EL (cell line): ENCODE data around the gene MRPL4.
"Not testable (repeated sequence)": the region's sequence is repeated elsewhere in the genome, so short reads cannot be mapped to it uniquely, and the experiment has no call there.

ENCODE experiments used
- DNase-seq: peaks from one replicate; pipeline ENCODE4 v3.0.0-alpha.2; 2016

Gene MRPL4

DNA sequence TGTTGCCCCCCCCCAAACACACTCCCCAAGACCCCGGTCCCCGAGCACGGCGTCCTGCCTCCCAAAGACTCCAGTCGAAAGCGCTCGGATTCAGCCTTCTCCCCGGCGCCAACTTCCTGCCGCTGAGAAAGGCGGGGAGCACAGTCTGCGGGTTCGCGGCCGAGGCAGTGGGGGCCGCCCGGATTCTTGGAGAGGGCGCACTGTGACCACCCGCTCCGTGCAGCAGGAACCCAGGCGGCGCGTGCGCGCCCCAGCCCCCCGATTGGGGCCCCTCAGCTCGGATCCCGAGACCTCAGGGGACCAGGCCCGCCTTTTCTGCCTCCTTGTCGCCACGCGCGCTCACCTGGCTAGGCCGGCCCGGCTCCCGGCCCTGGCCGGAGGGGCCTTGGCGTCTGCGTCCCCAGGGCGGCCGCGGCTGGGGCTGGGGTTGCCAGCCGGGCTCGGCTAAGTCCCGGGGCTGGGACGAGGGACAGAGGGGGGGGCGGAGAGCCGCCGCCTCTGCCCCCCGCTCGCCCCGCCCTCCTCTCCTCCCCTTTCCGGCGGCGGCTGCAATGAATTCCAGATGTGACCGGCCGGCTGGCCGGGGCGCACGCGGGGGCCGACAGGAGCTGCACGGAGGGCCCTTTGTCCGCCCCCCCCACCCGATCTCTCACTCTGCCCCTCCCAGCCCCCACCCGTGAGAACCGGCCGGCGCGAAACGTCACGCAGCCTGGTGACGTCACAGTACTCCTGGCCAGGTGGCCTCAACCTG, 21.0 kb upstream of the MRPL4 start, which contains the start of gene S1PR2:
Gene S1PR2 (minus strand): TSS at position 471 of the 751 bp plus-strand sequence. CDS start 6,426 bp downstream, outside the sequence.
- DNase-seq = peak; percentile 75

DNA sequence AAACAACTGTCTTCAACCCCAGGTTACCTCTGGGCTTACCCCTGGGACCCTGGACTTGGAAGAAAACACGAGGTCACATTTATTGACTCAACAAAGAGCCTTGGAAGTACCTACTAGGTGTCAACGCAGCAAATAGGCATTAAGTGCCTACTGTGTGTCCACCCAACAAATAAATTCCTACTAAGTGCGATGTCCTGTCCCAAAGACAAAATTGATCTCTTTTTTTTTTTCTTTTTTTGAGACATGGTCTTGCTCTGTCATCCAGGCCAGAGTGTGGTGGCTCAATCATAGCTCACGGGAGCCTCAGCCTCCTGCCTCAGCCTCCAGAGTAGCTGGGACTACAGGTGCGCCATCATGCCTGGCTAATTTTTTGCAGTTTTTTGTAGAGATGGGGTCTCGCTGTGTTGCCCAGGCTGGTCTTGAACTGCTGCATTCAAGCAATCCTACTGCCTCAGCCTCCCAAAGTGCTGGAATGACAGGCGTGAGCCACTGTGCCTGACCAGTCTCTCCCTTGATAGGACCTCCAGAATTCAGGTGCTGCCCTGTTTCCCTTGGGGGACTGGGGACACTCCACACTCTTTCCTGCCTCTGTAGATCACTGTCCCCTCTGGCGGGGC, 20.3 kb upstream of the MRPL4 start:
- no peak for DNase-seq

DNA sequence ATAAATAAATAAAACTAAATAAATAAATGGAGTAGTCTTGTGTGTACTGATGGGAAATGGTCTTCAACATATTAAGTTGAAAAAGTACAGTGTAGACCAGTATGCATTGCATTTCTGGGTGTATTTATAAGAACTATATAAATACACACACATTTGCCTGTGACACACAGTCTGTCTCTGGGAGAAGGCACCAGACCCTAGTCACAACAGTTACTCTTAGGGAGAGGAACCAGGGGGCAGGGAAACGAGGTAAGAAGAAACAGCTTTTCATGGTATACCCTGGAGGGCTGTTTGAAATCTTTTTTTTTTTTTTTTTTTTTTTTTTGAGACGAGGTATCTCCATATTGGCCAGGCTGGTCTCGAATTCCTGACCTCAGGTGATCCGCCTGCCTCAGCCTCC, 18.1 kb upstream of the MRPL4 start:
- no peak for DNase-seq

DNA sequence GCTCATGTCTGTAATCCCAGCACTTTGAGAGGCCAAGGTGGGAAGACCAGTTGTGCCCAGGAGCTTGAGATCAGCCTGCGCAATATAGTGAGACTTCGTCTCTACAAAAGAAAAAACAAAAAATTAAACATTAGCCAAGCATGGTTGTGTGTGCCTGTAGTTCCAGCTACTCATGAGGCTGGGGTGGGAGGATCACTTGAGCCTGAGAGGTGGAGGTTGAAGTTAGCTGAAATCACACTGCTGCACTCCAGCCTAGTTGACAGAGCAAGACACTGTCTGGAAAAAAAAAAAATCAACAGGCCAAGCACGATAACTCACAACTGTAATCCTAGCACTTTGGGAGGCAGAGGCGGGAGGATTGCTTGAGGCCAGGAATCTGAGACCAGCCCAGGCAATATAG, 17.0 kb upstream of the MRPL4 start:
- DNase-seq = no peak

DNA sequence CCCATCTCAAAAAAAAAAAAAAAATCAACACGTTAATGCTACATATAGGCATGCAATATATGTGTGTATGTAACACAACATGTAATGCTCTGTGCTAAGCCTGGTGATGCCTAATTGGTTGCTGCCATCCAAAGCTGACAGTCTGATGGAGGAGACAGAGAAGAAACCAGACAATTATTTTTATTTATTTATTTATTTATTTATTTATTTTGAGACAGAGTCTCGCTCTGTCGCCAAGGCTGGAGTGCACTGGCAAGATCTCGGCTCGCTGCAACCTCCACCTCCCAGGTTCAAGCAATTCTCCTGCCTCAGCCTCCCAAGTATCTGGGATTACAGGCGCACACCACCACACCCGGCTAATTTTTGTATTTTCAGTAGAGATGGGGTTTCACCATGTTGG, 16.6 kb upstream of the MRPL4 start:
- DNase-seq = not testable (repeated sequence)

DNA sequence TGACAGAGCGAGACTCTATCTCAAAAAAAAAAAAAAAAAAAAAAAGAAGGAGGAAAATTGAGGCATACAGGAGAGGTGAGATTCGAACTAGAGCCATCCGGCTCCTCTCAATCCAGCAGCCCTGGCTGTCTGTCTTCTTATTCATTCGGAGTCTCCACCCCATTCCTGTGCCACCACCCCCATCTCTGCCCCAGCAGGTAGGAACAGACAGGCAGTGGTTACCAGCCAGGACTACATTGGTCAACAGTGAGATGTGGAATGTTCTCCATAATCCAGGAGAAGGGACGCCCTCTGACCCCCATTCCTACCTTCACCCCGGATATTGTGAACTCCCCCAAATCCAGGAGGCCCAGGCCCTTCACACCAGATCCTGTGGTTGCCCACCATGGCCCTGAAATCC, 14.3 kb upstream of the MRPL4 start:
- DNase-seq = no peak

DNA sequence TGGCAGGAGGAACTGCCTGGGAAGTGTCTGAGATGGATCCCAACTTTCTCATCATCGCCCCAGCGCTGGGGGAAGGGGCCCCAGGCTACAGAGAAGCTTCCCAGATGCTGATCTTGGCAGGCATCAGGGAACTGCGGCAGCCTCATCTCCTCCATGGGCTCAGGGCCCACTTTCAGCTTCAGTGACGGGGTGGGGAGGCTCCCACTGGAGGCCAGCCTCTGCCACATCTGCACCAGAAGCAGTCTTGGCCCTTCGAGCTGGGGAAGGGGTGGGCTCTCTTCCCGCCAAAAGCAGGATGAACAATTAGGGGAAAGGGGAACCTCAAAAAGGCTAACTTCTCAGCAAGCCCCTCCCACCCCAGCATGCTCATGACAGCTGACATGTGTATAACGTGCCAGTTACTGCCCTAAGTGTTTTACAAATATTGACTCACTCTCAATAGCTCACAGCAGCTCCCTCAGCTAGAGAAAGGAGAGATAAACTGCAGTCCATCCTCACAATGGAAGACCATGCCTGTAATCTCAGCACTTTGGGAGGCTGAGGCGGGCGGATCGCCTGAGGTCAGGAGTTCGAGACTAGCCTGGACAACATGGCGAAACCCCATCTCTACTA, 13.7 kb upstream of the MRPL4 start:
- DNase-seq = peak; percentile 31

DNA sequence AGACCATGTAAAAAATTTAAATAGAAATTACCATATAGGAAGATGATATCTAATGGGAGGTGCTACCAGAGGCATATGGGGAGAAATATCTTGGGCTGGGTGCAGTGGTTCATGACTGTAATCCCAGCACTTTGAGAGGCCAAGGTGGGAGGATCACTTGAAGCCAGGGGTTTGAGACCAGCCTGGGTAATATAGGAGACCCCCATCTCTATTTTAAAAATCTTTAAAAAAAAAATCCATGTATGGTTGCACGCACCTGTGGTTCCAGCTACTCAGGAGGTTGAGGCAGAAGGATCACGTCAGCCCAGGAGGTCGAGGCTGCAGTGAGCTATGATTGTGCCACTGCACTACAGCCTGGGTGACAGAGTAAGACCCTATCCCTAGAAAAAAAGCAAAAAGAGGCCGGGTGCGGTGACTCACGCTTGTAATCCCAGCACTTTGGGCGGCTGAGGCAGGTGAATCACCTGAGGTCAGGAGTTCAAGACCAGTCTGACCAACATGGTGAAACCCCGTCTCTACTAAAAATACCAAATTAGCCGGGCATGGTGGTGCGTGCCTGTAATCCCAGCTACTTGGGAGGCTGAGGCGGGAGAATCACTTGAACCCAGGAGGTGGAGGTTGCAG, 10.1 kb upstream of the MRPL4 start:
- not testable (repeated sequence) for DNase-seq

DNA sequence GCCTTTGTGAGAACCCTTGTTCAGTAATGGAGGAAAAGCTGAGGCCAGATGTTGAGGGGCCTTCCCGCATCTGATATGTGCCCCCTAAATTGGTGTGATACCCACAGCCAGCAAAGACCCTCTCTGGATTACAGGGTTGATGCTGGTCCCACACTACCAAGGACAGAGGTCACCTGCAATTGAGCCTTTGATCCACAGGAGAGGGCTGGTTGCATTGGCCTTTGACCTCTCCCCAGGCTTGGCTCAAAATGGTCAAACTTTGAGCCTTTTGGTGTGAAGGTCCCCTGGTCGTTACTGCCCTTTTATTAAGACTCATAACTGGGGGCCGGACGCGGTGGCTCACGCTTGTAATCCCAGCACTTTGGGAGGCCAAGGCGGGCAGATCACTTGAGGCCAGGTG, 8.4 kb upstream of the MRPL4 start:
- DNase-seq = no peak

DNA sequence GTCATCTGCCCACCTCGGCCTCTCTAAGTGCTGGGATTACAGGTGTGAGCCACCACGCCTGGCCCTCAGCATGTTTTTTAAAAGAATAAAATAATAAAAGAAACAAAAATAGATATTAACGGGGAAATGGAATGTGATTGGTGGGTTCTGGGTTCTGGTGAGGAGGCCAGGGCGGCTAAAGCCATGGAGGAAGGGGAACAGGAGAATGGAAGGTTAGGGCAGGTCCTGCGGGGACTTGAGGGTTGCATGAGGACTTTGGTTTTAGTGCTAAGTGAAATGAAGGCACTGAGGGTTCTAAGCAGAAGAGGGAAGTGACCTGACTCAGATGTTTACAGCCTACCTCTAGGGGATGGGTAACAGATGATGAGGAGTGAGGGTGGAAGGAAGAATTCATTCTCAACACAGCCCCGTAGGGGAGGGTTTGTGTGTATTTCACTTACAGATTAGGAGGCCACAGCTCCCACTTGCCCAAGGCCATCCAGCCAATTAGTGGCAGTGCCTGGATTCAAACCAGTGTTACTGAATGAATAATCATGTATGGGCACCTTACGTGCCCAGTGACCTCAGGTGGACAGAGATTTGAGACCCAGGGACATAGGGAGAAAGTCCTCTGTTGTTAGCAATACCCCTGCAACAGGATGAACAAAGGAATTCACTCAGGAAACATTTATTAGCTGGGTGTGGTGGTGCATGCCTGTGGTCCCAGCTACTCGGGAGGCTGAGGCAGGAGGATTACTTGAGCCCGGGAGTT, 6.7 kb upstream of the MRPL4 start:
- DNase-seq = no peak

DNA sequence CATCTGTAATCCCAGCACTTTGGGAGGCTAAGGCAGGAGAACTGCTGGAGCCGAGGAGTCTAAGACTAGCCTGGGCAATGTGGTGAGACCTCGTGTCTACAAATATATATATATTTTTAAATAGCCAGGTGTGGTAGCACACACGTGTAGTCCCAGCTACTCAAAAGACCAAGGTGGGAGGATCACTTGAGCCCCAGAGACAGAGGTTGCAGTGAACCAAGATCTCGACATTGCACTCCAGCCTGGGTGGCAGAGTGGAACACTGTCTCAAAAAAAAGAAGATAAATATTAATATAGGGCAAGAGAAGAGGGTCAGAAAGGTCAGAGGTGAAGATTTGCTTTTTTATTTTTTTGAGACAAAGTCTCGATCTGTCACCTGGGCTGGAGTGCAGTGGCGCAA, 5.5 kb upstream of the MRPL4 start:
- no peak for DNase-seq

DNA sequence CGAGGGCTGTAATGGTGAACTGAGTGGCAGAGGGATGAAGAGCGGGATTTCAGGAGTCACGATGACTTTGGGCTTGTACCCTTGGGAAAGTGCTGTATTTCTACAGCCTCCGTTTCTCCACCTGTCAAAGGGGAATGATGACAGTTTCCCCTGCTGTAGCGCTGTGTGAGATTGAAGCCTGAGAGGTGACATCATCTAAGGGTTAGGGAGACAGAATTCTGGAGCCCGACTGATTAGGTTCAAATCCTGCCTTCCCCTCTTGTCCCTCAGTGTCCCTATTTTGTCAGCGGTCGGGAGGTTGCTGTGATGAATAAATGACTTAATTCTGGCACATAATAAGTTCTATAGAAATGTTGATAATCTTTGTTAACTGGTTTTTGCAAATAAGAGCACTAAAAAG, 693 bp downstream of the MRPL4 start:
- no peak for DNase-seq

DNA sequence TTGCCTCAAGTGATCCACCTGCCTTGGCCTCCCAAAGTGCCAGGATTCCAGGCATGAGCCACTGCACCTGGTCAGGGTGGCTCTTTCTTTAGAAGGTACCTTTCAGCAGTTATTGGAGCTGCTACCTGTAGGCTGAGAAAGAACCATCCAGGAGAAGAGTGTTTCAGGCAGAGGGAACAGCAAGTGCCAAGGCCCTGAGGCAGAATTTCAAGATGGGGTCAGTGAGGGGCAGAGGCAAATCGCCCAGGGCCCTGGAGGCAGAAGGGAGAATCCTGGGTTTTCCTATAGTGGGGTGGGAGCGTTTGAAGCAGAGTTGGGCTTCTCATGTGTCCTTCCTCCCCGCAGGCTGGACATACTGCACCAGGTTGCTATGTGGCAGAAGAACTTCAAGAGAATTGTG, 2.2 kb downstream of the MRPL4 start:
- DNase-seq = no peak

DNA sequence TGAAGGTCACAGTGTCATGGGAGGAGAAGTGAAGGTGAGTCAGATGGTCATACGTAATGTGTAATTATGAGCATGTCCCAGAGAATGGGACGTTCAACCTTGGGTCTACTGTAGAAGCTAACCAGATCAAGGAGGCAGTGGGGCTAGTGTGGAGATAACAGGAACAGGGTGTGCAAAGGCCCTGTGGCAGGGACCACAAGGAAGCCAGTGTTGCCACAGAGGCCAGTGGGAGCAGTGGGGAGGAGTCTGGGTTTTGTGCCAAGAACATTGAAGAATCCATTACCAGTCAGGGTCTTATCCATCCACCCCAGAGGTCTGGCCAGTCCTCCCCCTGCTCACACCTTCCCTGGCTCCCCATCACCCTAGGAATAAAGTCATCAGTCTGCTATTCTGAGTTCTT, 3.3 kb downstream of the MRPL4 start:
- DNase-seq = no peak

DNA sequence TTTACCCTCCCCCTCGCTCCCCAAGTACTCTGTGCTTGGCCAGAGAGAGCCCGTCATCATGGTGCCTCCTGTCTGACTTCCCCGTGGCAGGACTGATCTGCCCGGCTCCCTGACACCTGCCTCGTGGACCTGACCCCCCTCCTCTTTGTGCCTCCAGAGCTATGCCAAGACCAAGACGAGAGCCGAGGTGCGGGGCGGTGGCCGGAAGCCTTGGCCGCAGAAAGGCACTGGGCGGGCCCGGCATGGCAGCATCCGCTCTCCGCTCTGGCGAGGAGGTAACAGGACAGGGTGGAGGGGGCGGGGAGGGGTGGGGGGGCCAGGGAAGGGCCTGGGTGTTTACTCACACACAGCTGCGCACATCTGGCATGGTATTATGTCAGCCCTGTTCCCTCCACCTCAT, 4.5 kb downstream of the MRPL4 start:
- no peak for DNase-seq

DNA sequence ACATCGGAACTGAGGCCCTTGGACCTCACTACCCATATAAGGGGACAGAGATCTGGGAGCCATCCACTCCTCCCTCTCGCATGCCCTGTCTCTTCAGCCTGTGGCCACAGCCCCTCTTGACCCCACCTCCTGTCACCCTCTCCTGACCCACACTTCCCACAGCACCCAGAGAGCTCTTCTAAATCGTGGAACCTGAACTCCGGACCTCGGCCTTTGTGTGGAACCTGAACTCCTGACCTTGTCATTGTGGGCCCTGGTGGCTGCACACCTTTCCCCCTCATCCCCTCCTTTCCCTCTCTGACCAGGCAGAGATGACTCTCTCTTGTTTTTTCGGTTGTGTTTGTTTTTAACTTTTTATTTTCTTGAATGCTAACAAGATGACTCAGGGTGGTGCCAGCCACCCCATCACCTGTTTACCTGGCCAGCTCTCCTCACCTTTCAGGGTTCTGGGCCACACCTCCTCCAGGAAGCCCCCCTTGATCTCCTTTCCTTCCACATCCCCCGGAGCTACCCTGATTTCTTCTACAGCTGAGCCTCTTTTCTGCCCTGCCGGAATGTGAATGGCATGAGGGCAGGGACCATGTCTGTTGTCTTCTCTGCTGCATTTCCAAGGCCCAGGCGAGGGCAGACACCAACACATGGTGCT, 5.1 kb downstream of the MRPL4 start:
- DNase-seq = no peak

DNA sequence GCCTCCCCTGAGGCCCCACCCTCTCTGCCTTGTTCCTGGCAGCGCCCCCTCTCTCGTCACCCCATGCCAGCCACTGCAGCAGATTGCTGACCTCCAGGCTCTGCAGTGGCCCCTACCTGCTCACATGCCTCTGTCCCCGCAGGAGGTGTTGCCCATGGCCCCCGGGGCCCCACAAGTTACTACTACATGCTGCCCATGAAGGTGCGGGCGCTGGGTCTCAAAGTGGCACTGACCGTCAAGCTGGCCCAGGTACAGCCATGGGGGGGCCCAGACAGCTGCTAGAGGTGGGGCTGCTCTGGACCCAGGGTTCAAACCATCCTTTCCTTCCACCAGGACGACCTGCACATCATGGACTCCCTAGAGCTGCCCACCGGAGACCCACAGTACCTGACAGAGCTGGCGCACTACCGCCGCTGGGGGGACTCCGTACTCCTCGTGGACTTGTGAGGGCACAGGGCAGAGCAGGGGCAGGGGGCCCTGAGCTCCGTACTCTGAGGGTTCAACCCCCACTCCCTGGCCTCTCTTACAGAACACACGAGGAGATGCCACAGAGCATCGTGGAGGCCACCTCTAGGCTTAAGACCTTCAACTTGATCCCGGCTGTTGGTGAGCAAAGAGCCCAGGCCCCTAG, 6.2 kb downstream of the MRPL4 start:
- DNase-seq = no peak

DNA sequence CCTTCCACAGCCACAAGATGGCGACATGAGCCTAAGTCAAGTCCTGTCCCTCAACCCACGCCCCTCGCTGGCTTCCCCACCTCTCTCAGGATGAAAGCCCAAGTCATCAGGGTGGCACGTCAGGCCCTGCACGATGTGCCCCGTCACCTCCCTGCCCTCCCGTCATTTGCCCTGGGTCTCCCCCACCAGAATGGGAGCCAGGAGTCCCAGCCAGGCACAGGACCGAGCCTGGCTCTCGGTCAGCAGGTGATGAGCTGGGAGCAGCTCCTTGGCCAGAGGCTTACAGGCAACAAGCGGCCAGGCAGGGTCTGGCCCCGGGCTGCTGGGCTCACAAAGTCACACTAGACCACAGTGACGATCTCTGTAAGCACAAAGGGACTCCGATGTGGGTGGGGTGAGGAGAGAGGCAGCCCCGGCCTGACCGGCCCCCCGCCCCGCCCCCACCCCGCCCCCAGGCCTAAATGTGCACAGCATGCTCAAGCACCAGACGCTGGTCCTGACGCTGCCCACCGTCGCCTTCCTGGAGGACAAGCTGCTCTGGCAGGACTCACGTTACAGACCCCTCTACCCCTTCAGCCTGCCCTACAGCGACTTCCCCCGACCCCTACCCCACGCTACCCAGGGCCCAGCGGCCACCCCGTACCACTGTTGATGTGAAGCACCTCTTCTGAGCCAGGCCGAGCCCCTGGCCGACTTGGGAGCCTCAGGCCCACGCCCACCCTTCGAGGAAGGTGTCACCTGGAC, 7.3 kb downstream of the MRPL4 start:
- peak; percentile 84 for DNase-seq

DNA sequence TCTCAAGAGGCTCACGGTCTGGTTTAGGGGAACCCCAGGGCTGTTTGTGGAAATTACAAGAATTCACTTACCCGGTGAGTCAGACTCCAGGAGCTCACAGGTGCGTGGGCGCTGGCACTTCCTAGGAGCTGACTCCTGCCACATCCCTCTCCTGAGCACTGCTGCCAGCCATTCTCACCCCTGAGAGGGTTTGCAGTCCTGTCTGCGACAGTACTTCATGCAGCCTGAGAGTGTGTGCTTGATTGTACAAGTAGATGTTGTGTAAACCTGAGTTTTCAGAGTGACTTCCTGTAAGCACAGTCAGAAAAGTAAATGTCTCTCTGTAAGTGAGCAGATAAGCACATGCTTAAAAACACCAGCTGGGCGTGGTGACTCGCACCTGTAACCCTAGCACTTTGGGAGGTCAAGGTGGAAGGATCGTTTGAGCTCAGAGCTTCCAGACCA, 8.1 kb downstream of the MRPL4 start:
- DNase-seq = no peak

DNA sequence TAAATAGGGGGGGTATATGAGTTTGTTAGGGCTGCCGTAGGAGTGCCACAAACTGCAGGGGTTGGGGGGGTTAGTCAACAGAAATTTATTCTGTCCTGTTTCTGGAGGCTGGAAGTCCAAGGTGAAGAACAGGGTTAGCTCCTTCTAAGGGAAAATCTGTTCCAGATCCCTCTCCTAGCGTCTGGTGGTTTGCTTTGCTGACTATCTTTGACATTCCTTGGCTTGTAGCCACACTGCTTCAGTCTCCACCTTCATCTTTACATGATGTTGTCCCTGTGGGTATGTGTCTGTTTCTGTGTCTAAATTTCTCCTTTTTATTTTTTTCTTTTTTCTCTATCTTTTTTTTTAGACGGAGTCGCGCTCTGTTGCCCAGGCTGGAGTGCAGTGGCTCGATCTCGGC, 10.8 kb downstream of the MRPL4 start:
- DNase-seq = peak; percentile 42

DNA sequence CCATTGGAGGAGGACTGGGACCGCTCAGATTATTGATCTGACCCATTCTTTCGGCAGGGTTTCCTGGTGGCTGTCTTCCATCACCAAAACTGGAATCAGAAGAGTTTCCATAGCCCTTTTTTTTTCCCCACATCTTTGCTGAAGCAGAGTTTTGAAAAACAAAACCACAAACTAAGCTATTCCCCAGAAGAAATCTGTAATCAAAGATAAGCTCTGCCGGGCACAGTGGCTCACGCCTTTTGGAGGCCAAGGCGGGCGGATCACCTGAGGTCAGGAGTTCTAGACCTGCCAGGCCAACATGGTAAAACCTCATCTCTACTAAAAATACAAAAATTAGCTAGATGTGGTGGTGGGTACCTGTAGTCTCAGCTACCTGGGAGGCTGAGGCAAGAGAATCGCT, 14.7 kb downstream of the MRPL4 start:
- DNase-seq = no peak
